ENCODE results near the gene SMAD2. TPM values are rescaled to one million over a fixed set of nuclear protein-coding genes. Genes with fewer than 3 reads are reported as not detected.

Gene SMAD2
- total and polyA plus RNA-seq, 2 of the 8 experiments (the other 6 are each of a cell fraction or from before 2014, with no cell fraction given): 28.4 to 124 TPM

DNA sequence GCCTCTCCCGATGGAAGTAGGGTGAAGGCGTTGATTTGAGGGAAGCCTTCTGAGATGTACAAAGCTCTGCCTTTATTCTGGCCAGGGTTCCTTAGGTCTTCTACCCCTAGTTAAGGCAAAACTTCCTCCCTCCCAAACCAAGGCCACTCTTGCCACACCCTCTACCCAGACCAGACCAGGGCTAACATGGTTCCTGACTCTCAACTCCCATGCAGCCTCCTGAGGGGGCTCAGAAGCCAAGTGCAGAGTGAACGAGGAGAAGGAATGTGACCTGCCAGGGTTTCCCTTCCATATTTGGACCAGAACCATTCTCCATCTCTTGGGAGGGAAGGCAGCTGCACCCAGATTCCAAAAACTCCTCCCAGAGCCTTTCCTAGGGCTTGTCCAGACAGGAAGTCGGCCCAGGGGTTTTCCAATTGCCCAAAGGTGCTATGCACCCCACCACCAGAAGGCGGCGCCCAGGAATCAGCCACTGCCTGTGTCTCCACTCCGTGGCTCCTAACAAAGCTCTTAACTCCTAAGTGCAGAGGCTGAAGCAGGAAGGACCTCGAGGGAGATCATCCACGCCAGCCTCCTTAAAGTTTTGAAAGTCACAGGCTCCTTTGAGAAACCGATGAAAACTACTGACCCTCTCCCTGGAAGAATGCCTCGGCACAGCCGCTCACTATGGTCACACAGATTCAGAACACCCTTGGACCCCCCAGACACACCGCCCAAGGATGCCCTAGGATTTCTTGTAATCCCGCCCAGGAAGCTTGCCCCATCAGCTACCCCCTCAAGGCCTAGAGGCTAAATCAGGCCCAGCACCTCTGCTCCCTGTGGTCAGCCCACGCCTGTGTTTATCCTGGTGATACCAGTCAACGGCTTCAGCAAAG, 157.8 kb downstream of the SMAD2 start (continued):
- TF ChIP-seq TEAD4 (IDR thresholded peaks at IDR 0.05; ENCODE audit: low read depth, low read length) (no peak), CHD1 (IDR thresholded peaks at IDR 0.05; ENCODE audit: low read depth, low read length) (no peak), POLR2AphosphoS5 (IDR thresholded peaks at IDR 0.05; ENCODE audit: low read depth, low read length) (no peak), NRF1 (IDR thresholded peaks at IDR 0.05; ENCODE audit: low read depth, low read length) (no peak), RFX5 (IDR thresholded peaks at IDR 0.05; ENCODE audit: borderline replicate concordance, low read depth, low read length) (no peak), HDAC6 (IDR thresholded peaks at IDR 0.05; ENCODE audit: low read depth, low read length) (no peak), POU5F1 (IDR thresholded peaks at IDR 0.05; ENCODE audit: low read depth, low read length) (no peak)
